RCC 7860 (cell line): Measurements from ENCODE around the gene LENEP.

Experiments used
- DNase-seq: peaks from one replicate; pipeline ENCODE4 v3.0.0-alpha.2; 2015; ENCODE audit warnings: low spot score
- FAIRE-seq: peaks from 2 replicates; lab custom pipeline; 2012; peaks lifted over from hg19 to GRCh38; lab: Jason Lieb, UNC

LENEP gene

DNA sequence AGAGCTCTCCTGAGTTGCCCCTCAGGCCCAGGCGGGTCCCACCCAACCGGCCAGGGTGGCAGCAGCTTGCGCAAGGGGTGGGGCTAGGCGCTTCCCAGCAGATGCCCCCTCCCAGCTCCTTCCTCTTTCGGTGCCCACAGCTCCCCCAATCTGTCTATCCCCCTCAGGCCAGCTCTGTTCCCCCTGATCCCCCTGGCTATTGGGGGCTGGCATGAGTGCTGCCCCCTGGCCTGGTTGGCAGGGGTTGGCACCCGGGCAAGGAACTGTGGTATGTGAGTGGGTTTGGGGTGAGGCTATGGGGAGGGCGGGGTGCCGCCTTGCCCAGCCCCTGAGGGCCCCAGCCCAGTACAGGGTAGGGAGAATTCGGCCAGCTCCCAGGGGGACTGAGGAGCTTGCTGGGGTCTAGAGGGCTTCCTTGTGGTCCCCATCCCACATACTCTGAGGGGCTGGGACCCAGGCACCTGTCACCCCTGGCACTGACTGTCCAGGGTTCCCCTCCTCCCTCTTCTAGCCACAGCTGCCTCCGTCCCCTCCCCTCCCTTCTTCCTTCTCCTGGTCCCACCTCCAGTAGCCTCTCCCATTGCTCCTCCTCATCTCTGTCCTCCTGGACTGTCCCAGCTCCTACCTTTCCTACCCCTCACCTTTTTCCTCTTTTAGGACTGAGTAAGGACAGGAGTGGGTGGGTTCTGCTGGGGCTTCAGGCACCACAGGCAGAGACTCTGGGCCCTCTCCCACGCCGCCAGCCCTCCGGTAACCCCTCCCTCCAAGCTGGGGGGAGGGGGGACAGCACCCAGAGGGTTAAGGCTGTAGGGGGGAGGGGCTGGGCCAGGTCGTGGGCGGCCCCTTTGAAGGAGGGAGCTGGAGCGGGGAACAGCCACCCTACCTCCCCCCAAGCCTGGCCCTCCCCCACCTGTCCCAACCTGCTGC lies 14.9 kb downstream of the LENEP start:
- FAIRE-seq (no peak), DNase-seq (no peak)

- FAIRE-seq: no peak
- no peak for DNase-seq
Observed at GRCh38 chr1:155009221-155009711, 15.9 kb downstream of the LENEP start.

- DNase-seq (no peak), FAIRE-seq (no peak)
Observed at GRCh38 chr1:155009742-155010141, 16.4 kb downstream of the LENEP start.

DNA sequence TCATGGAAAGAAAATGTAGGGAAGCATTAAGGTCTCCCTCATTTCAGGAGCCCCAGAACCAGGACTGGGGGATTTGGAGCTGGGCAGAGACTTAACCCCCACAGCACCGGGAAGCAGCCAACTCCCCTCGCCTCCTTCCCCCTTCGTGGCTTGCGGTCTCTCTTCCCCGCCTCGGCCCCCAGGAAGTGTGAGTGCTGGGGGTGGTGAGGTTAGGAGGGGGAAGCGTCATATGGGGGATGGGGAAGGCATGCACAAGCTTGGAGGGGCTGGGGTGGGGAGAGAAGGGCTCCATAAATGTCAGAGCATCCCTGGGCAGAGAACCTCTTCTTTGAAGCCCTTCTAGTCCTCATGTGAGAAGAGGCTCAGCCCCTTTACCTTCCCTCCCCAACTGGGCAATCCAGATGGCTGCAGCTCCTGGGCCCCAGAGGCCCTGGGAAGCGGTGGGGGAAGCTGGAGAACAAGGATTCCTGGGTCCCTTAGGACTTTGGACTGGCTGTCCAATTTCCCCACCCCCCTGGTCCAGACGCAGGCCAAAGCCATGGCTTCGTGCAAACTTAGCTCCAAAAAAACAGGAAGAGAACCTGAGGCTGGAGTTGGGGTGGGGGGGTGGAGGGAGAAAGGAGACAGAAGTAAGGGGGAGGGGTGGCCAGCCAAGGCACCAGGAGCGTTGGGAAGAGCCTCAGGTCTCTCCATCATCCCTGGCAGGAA lies 17.0 kb downstream of the LENEP start:
- FAIRE-seq: no peak
- no peak for DNase-seq

- FAIRE-seq: no peak
- DNase-seq: no peak
Observed at GRCh38 chr1:155011004-155011416, 17.6 kb downstream of the LENEP start.

- no peak for DNase-seq
- FAIRE-seq: no peak
Observed at GRCh38 chr1:155011437-155012025, 18.1 kb downstream of the LENEP start.

DNA sequence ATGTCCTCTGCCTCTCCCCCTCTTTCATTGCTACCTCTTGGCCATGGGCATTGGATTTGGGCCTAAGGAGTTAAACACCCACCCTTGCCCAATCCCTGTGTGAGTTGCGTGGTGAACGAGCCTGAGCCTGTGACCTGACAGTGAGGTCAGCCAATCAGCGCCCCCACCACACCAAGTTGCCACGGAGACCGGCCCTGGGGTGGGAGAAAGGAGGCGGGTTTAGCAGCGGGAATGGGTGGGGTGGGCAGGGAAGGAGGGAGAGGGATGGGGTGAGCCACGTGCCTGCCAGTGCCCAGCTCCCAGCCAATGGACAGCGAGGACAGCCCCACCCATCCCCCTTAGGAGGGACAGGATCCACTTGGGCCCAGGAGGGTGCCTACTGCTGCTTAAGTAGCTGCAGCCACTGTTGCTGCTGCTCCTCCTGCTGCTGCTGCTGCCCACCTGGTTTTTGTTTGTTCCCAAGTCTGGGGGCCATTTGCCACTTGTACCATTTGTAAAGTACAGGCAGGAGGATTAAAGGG lies 18.7 kb downstream of the LENEP start:
- DNase-seq (no peak), FAIRE-seq (no peak)

DNA sequence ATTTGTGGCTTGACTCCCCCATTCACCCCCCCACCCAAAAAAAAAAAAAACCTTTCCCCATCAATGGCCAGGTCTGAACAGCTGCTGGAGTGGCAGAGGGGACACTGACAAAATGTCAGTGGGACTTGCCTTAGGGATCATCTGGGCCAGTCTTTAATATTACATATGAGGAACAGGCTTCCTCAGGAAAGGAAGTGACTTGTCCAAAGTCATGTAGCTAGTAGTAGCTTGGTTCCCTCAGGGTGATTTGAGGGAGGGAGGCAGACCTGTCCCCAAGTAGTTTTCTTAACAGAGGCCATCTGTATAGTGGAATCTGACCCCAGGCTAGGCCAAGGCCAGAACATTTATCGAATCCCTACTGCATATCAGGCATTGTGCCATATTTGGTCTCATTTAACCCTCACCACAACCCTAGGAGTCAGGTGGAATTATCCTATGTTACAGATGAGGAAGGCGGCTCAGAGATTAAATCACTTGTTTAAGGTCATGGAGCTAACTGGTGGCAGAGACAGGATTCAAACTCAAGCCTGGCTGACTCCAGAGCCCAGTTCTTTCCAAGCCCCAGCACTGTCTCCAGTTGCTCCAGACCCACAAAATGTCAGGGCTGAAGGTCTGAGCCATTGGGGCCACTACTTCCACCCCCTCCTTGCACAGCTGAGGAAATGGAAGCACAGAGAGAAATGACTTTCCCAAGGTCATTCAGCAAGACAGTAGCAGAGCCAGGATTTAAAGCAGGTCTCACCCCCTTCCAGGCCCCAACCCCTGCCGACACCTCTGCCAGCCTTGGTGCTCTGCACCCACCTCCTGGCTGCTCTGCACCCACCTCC lies 19.6 kb downstream of the LENEP start:
- no peak for DNase-seq
- no peak for FAIRE-seq

- FAIRE-seq (no peak), DNase-seq (no peak)
Observed at GRCh38 chr1:155013632-155014031, 20.2 kb downstream of the LENEP start.

GRCh38 chr1:155014709-155015508 lies 21.5 kb downstream of the LENEP start:
- no peak for FAIRE-seq
- no peak for DNase-seq

GRCh38 chr1:155015527-155016230 lies 22.3 kb downstream of the LENEP start:
- no peak for DNase-seq
- no peak for FAIRE-seq

GRCh38 chr1:155016231-155016831 lies 22.9 kb downstream of the LENEP start:
- FAIRE-seq: no peak
- DNase-seq: no peak

- FAIRE-seq (no peak), DNase-seq (peak; percentile 83)
Observed at GRCh38 chr1:155017041-155017945, 23.9 kb downstream of the LENEP start.

DNA sequence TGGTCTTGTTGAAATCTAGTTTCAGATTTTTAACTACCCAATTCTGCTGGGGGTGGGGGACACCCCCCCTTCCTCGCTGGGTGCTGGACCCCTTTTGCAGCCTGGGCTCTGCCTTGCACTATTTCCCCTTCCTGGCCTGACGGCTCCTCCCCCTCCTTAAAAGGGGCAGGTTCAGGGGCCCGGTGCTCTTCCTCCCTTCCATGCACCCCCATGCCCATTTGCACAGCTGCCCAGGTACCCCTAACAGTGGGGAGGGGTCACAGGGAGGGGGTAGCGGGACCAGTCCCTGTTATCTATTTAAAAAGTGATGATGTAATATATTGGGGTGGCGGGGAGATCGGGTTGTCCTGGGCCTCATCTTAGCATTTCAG lies 24.5 kb downstream of the LENEP start:
- FAIRE-seq (no peak), DNase-seq (no peak)

DNA sequence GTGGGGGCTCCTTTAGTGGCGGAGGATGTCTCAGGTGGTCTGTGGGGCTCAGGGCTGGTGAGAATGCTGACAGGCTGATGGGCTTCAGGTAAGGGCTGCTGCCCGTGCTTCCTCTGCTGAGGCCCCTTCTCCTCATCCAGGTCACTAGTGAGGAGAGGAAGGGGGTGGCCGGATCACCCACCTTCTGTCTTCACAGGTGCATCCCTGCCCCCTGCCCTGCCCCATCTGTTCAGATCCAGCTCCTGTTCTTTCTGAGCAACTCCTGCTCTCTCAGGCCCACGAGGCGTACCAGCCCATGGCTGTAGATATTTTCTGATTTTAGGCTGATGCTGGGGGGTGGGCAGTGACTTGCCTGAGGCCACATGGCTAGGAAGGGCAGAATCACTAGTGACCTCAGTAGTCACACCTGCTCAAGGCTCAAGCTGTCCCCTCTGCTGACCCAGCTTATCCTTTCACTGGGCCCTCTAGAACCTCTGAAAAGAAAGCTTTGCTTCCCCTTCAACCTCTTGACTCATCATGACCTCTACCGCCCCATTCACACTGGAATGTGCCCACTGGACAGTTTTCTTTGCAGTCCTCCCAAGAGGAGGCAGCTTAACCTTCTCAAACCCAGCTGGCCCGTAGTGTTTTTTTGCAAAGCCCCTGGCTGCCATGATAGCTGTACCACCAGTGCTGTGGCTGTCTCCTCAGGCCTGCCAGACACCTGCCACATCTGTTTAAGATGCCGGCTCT lies 25.4 kb downstream of the LENEP start:
- no peak for FAIRE-seq

GRCh38 chr1:155019377-155020245 lies 26.2 kb downstream of the LENEP start:
- FAIRE-seq (no peak), DNase-seq (no peak)

More for the DNA sequence above, 25.4 kb downstream of the LENEP start:
- DNase-seq: no peak
